Activated CD8-positive, alpha-beta memory T cell treated with anti-CD3 and anti-CD28 coated beads for 24 hours (primary cell): ENCODE measurements around the gene HMCN2.
"Not testable (repeated sequence)": the region's sequence is repeated elsewhere in the genome, so short reads cannot be mapped to it uniquely, and the experiment has no call there.

ENCODE experiments used
- DNase-seq: peaks from one replicate; pipeline ENCODE4 v3.0.0-alpha.2; 2020

The HMCN2 gene

DNA sequence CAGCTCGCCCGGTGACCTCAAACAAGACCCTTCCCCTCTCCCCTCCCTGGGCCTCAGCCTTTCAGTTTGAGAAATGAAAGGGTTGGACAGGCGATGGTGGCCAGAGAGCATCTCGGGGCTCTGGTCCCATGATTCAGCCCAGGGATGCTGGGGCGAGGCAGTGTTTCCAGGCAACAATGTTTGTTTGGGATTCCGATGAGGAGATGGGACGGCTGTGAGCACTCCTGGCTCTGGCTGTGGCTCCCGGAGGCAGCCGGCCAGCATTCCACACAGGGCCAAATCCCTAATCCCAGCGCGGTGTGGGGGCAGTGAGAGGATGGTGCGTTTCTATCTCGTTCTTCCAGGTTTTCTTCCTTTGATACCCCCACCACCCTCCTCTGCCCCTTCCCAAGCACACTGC, 66.0 kb downstream of the HMCN2 start:
- no peak for DNase-seq

DNA sequence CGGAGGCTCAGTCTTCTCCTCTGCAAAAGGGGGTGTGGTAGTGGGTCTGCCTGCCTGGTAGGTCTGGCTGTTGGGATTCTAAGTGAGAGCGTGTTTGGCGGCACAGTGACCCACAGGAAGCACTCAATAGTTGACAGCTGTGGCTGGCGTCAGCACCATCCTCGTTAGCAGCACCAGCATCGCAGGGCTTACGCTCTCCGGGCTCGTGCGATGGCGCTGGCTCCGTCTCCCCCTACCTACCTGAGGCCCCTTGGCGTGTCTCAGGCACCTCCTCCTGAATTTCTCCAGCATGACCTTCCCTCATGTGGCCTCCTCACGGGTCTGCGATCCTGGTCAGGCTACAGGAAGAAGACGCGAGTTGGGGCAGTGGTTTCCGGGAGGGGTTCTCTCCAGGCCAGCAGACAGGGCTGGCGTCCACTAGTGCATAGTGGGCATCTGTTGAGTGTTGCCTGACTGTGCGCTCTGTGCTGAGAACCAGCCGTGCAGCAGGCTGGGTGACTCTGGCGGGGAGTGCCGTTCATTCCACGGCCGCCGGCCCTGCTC, 66.9 kb downstream of the HMCN2 start:
- DNase-seq, result no peak

DNA sequence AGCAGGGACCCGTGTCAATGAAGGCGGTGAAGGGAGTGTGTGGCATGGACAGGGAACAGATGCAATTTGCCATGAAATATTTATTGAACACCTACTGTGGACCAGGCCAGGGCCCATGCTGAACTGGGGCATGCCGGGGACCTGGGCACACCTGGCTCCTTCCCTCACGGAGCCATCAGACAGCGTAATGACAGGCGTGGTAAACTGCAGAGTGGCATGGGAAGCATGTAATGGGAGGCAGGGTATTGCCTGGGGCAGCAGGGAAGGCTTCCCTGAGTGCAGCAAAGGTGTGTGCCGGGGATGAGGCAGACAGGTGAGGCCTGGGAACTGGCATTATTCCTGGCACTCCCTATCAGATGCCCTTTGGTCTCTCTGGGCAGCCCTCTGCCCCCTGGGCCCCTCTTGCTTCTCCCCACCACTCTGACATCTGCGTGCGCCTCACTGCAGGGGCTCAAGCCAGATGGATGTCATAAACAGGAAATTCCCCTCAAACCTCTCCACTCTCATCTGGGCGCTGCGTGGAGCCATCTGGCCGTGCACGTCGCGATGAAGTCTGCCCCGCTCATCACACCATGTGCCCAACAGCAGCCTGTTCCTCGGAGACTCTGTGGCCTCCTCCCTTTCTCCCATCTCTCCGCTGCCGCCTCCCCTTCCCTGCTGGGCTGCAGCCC, 67.6 kb downstream of the HMCN2 start:
- DNase-seq, result no peak

DNA sequence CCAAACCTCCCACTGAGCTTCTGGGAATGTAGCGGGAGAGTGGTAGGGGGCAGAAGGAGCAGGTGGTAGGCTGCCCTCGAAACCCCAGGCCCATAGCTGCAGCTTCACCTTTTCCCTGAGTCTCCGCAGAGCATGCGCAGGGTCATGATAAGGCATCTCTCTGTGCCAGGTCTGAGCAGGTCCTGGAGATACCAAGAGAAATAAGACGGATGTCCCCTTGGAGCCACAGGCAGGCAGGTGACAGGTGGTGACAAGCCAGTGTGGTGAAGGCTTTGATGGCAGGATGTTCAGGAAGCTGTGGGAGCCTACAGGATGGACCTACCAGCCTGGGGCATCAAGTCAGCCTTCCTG, 68.1 kb downstream of the HMCN2 start:
- DNase-seq, result no peak

DNA sequence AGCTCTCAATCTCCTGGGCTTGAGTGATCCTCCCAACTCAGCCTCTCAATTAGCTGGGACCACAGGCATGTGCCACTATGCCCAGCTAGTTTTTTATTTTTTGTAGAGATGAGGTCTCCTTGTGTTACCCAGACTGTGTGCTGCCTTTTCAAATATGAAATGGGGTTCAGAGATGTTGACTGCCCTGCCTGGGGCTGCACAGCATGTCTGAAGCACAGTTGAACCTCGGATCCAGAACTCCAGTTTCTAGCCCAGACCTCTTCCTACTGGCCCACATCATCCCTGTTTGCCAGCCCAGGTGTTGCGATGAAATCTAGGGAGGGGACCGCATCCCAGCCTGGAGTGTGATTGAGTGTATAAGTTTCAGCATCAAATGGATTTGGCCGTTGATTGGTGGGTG, 69.4 kb downstream of the HMCN2 start:
- no peak for DNase-seq

DNA sequence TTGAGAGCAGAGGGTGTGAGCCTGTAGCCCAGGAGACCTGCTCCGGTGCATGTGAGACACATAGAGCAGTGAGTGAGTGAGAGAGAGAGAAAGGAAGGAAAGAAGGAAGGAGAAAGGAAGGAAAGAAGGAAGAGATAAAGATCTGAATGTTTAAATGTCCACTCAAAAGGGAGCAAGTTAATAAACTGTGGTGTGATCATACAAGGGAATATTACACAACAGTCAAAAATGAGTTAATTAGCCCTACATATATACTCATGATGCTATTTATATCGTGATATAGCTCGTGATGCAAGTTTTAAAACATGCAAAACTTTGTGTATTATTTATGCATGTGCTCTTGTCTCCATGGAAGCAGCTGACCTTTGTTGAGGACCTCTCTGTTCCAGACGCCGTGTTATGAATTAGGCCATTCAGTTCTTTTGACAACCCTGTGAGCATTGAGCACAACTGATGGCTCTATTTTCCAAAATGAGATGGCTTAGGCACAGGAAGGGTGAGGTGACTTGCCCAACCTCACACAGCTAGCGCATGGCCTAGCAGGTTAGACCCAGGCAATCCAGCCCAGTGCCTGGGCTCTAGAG, 70.6 kb downstream of the HMCN2 start:
- no peak for DNase-seq

DNA sequence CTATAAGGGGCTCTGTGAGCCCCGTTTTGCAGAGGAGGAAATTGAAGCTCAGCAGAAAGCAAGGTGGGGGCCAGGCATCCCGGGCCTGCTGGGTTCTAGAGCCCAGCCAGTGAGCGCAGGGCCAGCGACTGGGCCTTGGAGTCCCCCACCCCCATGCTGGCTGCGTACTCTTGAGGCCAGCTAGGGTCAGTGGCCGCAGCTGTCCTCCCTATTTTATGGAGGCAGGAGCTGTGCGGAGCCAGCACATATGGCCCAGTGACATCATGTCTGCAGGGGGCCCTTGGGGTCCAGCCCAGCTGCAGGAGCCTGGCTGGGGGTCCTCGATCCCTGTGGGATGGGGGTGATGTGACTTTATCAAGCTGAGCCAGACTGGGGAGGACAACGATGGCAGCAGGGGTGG, 71.3 kb downstream of the HMCN2 start:
- DNase-seq, result no peak

DNA sequence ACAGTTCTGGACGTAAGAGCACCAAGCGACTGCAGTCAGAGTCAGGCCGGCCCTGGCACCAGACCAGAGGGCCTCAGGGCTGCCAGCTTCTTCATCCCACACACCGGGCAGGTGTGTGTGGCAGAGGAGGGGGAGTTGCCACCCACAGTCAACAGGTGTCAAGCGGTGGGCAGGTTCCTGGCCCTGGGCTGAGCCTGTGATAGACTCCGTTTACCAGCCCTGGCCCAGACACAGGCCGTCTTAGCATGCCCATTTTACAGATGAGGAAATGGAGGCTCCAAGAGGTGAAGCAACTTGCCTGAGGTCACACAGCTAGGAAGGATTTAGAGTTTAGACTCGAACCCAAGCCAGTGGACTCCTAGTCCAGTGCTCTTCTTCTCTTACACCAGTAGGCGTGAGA, 71.8 kb downstream of the HMCN2 start:
- DNase-seq, result no peak

DNA sequence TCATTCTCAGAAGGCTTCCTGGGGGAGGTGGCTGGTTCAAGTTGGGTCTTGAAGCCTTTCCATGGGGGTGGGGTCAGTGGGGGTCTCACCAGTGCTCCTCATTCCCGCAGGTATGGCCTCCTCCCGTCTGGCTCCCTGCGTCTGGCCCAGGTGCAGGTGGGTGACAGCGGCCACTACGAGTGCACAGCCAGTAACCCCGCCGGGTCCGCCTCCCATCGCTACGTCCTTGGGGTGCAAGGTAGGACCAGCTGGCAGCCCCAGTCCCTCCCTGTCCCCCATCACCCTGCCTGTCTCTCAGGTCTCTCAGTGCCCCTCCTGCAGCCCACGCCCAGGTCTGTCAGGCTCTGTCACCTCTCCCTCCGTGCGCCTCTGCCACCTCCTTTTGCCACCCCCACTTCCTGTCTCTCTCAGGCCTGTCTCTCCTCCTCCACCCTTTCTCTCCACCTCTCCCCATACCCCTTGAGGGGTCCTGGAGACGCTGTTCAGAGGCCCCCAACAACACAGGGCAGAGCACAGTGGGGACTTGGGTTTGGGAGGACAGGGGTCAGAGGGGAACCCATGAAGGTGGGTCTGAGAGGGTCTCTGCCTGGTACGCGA, 72.3 kb downstream of the HMCN2 start:
- DNase-seq, result no peak

DNA sequence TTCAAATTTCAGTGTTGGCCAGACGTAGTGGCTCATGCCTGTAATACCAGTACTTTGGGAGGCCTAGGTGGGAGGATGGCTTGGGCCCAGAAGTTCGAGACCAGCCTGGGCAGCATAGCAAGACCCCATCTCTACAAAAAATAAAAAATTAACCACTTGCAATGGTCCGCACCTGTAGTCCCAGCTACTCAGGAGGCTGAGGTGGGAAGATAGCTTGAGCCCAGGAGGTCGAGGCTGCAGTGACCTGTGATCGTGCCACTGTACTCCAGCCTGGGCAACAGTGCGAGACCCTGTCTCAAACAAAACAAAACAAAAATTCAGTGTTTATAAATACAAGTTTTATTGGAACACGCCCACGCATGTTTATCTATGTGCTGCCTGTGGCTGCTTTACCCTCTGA, 73.3 kb downstream of the HMCN2 start:
- DNase-seq, result not testable (repeated sequence)

DNA sequence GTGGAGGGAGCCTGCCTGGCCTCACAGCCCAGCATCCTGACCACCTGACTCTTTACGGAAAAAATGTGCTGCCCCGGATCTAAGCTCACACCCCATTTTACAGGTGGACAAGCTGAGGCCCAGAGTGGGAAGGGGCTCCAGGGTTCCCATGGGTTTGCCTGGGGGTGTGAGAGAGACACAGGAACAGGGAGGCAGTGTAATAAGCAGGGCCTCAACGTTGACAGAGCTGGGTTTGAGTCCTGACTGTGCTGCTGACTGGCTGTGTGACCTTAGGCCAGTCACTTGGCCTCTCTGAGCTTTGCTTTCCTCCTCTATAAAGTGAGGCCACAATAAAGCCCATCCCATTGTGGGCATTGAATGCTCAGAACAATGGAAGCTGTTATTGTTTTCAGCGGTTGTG, 73.7 kb downstream of the HMCN2 start:
- no peak for DNase-seq

DNA sequence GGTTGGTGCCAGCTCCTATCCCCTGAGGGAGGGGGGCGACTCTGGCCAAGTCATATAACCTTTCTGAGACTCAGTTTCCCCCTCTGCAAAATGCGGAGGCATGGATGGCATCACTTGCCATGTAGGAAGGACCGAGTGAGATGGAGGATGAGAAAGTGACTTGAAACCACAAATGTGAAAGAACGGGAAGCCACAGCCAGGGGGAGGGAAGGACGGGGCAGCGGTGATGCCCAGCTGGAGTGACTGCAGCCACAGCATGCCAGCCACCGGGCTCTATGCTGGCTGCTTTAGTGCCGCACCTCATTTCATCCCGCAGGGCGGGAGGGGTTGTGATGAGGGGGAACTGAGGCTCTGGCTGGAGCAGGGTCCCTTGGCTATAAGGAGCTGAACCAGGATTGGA, 74.5 kb downstream of the HMCN2 start:
- DNase-seq, result no peak

DNA sequence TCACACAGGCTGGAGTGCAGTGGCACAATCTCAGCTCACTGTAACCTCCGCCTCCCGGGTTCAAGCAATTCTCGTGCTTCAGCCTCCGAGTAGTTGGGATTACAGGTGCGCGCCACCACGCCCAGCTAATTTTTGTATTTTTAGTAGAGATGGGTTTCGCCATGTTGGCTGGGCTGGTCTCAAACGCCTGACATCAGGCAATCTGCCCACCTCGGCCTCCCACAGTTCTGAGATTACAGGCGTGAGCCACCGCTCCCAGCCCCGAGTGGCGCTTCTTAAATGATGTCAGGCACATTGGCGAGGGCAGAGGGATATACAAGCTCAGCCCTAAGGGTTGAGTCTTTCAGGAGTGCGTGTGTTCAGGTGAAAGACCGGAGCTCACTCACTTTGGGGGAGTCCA, 75.0 kb downstream of the HMCN2 start:
- DNase-seq, result not testable (repeated sequence)

DNA sequence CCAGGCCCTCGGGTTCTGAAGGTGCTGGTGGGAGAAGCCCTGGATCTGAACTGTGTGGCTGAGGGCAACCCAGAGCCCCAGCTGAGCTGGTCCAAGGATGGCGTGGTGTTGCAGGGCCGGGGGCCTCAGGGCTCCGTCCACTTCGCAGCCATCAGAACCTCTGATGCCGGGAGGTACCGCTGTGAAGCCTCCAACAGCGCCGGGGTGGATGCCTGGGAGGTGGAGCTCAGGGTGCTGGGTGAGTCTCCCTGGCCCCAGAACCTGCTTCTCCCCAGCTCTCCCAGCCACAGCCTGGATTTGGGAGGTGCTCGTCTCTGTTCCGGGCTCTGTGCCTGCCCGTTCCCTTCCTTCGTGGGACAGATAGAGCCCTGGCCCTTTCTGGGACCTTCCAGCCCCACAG, 75.6 kb downstream of the HMCN2 start:
- no peak for DNase-seq

DNA sequence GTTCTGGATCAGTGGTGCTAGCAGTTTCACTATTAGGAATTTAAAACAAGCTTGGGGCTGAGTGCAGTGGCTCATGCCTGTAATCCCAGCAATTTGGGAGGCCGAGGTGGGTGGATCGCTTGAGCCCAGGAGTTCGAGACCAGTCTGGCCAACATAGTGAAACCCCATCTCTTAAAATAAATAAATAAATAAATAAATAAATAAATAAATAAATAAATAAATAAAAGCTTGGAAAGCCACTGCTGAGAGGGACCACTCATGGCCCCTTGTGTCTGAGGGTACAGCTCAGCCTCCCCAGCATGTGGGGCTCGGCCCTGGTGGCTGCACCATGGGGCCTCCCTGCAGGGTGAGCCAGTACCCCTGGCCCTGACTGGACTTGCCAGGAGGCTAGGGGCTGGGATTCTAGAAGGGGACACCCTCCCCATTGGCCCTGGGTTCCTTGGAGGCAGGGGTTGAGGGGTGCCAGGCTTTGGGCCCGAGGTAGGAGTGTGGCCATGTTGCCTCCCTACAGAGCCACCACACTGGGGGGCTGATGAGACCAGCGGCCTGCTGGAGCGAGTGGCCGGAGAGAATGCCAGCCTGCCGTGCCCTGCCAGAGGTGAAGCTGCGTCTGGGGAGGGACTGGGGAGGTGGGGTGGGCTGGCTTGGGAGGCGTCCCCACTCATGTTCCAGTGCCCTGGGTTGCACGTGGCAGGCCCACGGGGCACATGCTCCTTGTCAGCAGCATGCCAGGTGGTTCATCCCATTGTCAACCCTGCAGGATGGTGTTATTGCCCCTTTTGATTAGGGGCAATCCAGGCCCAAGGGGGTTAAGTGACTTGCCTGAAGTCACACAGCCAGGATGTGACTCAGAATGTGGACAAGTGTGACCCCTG, 76.5 kb downstream of the HMCN2 start:
- DNase-seq, result no peak

DNA sequence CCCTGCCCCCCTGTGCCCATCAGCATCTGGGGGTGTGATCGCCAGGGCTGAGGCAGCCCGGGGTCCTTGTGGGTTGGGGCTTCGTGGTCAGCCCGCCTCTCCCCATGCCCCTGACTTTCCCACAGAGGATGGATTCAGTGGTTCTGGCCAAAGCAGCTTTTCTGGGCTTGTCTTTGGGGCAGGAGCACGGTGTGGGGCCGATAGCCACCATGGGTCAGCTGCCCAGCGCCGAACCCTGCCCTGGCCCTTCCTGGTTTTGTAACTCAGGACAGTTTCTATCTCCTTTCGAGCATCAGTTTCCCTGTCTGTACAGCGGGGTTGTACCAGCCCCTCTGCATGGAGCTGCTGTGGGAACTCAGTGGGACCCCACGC, 77.1 kb downstream of the HMCN2 start:
- no peak for DNase-seq

DNA sequence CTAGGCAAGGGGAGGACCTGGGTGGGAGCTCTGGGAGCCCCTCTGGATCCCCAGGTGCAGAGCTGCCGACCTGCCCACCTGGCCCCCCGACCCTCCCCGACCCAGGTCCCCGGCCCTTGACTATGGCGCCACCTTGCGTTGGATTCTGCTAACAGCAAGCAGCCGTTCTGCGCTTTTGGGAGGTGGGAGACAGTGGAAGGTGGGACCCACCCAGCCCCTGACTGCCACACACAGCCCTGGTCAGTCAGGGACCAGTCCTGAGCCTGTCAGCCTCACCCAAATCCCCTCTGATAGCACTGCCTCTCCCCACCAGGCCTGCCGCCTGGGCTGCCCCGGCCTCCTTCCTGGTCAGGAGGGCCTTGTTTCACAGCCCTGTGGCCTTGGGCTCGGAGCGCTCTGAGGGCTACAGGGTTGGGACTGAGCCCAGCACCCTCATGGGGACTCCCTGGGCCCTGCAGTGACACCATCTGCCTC, 77.9 kb downstream of the HMCN2 start:
- peak; percentile 77 for DNase-seq

DNA sequence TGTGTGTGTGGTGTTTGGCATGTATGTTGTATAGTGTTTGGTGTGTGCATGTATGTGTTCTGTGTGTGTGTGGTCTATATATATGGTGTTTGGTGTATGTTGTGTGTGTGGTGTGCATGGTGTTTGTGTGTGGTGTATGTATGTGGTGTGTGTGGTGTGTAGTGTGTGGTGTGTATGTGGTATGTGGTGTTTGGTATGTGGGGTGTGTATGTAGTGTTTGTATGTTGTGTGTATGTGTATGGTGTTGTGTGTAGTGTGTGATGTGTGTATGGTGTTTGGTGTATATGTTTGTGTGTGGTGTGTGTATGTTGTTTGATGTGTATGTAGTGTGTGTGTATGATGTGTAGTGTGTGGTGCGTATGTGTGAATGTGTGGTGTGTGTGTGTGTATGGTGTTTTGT, 78.8 kb downstream of the HMCN2 start:
- DNase-seq, result no peak

DNA sequence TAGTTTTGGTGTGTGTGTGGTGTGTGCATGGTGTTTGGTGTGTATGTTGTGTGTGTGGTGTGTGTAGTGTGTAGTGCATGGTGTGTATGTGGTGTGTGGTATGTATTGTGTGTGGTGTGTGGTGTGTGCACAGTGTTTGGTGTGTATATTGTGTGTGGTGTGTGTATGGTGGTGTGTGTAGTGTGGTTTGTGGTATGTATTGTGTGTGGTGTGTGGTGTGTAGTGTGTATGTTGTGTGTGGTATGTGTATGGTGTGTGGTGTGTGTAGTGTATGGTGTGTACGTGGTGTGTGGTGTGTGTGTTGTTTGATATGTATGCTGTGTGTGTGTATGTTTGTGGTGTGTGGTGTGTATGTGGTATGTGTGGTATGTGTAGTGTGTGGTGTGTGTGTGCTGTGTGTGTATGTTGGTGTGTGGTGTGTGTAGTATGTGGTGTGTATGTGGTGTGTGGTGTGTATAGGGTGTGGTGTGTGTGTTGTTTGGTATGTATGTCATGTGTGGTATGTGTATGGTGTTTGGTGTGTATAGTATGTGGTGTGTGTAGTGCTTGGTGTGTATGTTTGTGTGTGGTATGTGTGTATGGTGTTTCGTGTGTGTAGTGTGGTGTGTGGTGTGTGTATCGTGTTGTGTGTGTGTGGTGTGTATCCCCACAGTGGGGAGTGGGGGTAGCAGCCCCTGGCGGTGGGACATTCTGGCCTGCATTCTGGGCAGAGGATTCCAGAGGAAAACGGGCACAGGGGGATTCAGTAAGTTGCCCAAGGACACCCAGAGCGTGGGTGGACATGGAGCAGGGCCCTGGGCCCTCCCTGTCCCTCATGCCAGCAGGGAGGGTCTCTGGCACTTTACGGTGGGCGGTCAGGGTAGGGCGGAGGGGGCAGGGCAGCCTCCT, 79.7 kb downstream of the HMCN2 start:
- DNase-seq, result no peak

DNA sequence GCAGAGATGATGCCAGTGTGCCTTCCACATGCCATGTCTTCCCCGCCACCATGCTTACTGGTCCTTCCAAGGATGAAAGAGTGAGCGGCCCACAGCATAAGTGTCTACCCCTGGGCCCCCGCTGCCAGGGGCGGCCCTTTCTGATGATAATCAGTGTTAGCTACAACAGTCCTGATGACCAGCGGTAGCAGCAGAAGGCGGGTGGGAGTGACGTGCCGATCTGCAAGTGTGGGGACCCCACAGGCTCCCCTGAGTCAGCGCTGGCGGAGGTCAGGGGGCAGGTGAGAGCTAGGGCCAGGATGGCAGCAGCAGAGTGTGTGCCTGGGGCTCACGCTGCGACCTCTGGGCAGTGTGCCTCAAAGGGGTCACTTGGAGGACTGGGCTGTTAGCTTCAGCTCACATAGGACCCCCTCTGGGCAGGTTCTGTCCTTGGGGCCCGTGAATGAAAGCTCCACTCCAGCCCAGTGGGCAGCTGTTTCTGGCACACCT, 80.4 kb downstream of the HMCN2 start:
- no peak for DNase-seq

DNA sequence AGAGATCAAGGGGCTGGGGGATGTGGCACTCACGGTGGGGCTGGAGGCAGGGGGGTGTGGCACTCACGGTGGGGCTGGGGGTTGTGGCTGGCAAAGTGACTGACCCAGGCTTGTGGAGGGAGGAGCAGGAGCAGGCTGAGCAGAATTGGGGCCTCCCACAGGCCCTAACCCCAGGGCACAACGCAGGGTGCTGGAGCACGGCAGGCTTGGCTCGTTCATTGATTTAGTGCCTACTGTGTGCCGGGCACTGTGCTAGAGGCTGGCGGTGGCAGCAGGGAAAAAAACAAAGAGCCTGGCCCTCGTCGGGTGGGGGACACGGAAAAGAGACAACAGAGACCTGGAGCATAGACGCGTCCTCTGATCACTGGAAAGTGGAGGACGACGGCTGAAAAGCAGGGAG, 80.9 kb downstream of the HMCN2 start:
- no peak for DNase-seq

DNA sequence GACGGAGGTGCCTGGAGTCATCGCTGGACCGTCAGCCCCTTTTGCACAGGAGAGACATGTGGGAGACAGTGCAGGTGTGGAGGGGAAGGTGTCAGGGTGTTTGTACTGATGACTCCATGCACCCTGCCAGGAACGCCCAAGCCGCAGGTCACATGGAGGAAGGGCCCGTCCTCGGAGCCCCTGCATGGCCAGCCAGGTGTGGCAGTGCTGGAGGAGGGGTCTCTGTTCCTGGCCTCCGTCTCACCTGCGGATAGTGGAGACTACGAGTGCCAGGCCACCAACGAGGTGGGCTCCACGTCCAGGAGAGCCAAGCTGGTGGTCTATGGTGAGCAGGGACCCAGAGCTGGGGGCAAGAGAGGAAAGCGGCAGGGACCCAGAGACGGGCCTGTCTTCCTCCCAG, 81.5 kb downstream of the HMCN2 start:
- no peak for DNase-seq
